HepG2 (cell line): ENCODE measurements around the gene YIPF3. TPM values are rescaled to one million over a fixed set of nuclear protein-coding genes. Genes with fewer than 3 reads are reported as not detected.
A peak's percentile ranks its signal among the peaks of the same experiment; 100 is the strongest.

ENCODE experiments used
- BHLHE40 ChIP-seq: IDR thresholded peaks from 2 replicates; pipeline ENCODE4 v1.6.1; 2011; ENCODE audit warnings: low read length, improper control_type of control experiment
- CCDC6 ChIP-seq: sonication (generic); formaldehyde crosslinking; IDR thresholded peaks from 2 replicates; pipeline ENCODE4 v1.8.1; 2022; ENCODE audit warnings: mild to moderate bottlenecking, missing genetic modification reagents, moderate library complexity
- CHD4 ChIP-seq: fragments of 200-600 bp; sonication (generic); IDR thresholded peaks from 2 replicates; pipeline ENCODE4 v1.7.0; 2017; ENCODE audit warnings: mild to moderate bottlenecking, low read length, borderline replicate concordance
- FLYWCH1 ChIP-seq: sonication (generic); formaldehyde crosslinking; IDR thresholded peaks from 2 replicates; pipeline ENCODE4 v1.8.1; 2023; ENCODE audit warnings: mild to moderate bottlenecking, missing genetic modification reagents
- GATA4 ChIP-seq: sonication (generic); IDR thresholded peaks from 2 replicates; pipeline ENCODE4 v1.6.1; 2016; ENCODE audit warnings: antibody characterized with exemption, low read depth, borderline replicate concordance
- HBP1 ChIP-seq: IDR thresholded peaks from 2 replicates; pipeline ENCODE4 v1.6.1; 2016; ENCODE audit warnings: low read depth, control low read depth
- IKZF4 ChIP-seq: sonication (generic); formaldehyde crosslinking; IDR thresholded peaks from 2 replicates; pipeline ENCODE4 v1.5.1; 2020; ENCODE audit warnings: borderline replicate concordance, mild to moderate bottlenecking, low read depth, missing genetic modification reagents; ENCODE audit errors: not compliant biosample characterization
- KDM3A ChIP-seq: IDR thresholded peaks from 2 replicates; pipeline ENCODE4 v1.6.1; 2018; ENCODE audit warnings: low read depth, missing compliant biosample characterization
- MTA1 ChIP-seq: sonication (generic); formaldehyde crosslinking; IDR thresholded peaks from 2 replicates; pipeline ENCODE4 v1.4.0; 2020; ENCODE audit warnings: missing genetic modification reagents, mild to moderate bottlenecking, borderline replicate concordance
- NFKBIZ ChIP-seq: IDR thresholded peaks from 2 replicates; pipeline ENCODE4 v1.6.1; 2018; ENCODE audit warnings: missing genetic modification reagents, missing compliant biosample characterization
- PRDM15 ChIP-seq: sonication (generic); formaldehyde crosslinking; IDR thresholded peaks from 2 replicates; pipeline ENCODE4 v1.4.0; 2020; ENCODE audit warnings: missing genetic modification reagents
- RORA ChIP-seq: sonication (generic); formaldehyde crosslinking; IDR thresholded peaks from 2 replicates; pipeline ENCODE4 v1.5.0; 2020; ENCODE audit warnings: mild to moderate bottlenecking, missing genetic modification reagents, moderate library complexity
- SRF ChIP-seq: IDR thresholded peaks from 2 replicates; pipeline ENCODE4 v1.6.1; 2011; ENCODE audit warnings: mild to moderate bottlenecking, low read depth, low read length, moderate library complexity
- TBX3 ChIP-seq: fragments of 450-650 bp; IDR thresholded peaks from 2 replicates; pipeline ENCODE4 v1.6.1; 2017; ENCODE audit warnings: antibody characterized with exemption, mild to moderate bottlenecking, inconsistent platforms, borderline replicate concordance
- YEATS4 ChIP-seq: sonication (generic); formaldehyde crosslinking; IDR thresholded peaks from 2 replicates; pipeline ENCODE4 v1.4.0; 2020; ENCODE audit warnings: missing genetic modification reagents, borderline replicate concordance
- ZFX ChIP-seq: sonication (generic); formaldehyde crosslinking; IDR thresholded peaks from 2 replicates; pipeline ENCODE4 v1.4.0; 2020; ENCODE audit warnings: mild to moderate bottlenecking, low read depth, missing genetic modification reagents, moderate library complexity
- ZFYVE20 ChIP-seq: sonication (generic); formaldehyde crosslinking; IDR thresholded peaks from 2 replicates; pipeline ENCODE4 v1.8.0; 2023; ENCODE audit warnings: low read depth, mild to moderate bottlenecking, moderate library complexity, missing genetic modification reagents, borderline replicate concordance
- ZNF207 ChIP-seq: fragments of 450-650 bp; IDR thresholded peaks from 2 replicates; pipeline ENCODE4 v1.6.1; 2016; ENCODE audit warnings: antibody characterized with exemption, borderline replicate concordance
- ZNF263 ChIP-seq: sonication (generic); formaldehyde crosslinking; IDR thresholded peaks from 2 replicates; pipeline ENCODE4 v1.4.0; 2020; ENCODE audit warnings: missing genetic modification reagents
- ZNF282 ChIP-seq: fragments of 450-650 bp; IDR thresholded peaks from 2 replicates; pipeline ENCODE4 v1.6.1; 2018; ENCODE audit not compliant: partially characterized antibody
- ZNF382 ChIP-seq: sonication (generic); formaldehyde crosslinking; IDR thresholded peaks from 2 replicates; pipeline ENCODE4 v1.5.0; 2020; ENCODE audit warnings: missing genetic modification reagents, mild to moderate bottlenecking, borderline replicate concordance
- ZNF546 ChIP-seq: sonication (generic); formaldehyde crosslinking; conservative IDR thresholded peaks from 2 replicates; pipeline ENCODE4 v1.8.1; 2023; ENCODE audit warnings: mild to moderate bottlenecking, missing genetic modification reagents
- polyA plus RNA-seq, 8 experiments: library from polyadenylated mRNA; depleted of rRNA in 3 of 8; stranded (reverse) in 7 of 8; unstranded in 1 of 8; fragments of >200 nt; fragmentation: Illumina TruSeq in 4 of 8; extraction: Trizol in 4 of 8; gene quantifications; 2 replicates each; pipeline versions ENCODE4 v1.2.1 to v1.2.3, GENCODE V29; 2011 to 2016; ENCODE audit warnings: low read depth in 4 of 8, missing spikeins in 1 of 8, mixed read lengths in 1 of 8; ENCODE audit not compliant: insufficient read depth in 1 of 8
- total RNA-seq, 5 experiments: library from RNA; depleted of rRNA; stranded (reverse); fragments of >200 nt; fragmentation: Illumina TruSeq; extraction: Trizol; gene quantifications; 2 replicates each; pipeline ENCODE4 v1.2.3, GENCODE V29; 2016; ENCODE audit warnings: low read depth in 1 of 5
- TF ChIP-seq, protein P1 (sequence below): sonication (generic); formaldehyde crosslinking; IDR thresholded peaks from 2 replicates; pipeline ENCODE4 v1.5.0; 2020; ENCODE audit warnings: missing genetic modification reagents, mild to moderate bottlenecking, borderline replicate concordance
- TF ChIP-seq, protein P2 (sequence below): sonication (generic); formaldehyde crosslinking; IDR thresholded peaks from 2 replicates; pipeline ENCODE4 v1.5.0; 2020; ENCODE audit warnings: missing genetic modification reagents

YIPF3 gene
- total and polyA plus RNA-seq, 2 of the 13 experiments (the other 11 are each of a cell fraction or from before 2014, with no cell fraction given): 107 to 206 TPM

DNA sequence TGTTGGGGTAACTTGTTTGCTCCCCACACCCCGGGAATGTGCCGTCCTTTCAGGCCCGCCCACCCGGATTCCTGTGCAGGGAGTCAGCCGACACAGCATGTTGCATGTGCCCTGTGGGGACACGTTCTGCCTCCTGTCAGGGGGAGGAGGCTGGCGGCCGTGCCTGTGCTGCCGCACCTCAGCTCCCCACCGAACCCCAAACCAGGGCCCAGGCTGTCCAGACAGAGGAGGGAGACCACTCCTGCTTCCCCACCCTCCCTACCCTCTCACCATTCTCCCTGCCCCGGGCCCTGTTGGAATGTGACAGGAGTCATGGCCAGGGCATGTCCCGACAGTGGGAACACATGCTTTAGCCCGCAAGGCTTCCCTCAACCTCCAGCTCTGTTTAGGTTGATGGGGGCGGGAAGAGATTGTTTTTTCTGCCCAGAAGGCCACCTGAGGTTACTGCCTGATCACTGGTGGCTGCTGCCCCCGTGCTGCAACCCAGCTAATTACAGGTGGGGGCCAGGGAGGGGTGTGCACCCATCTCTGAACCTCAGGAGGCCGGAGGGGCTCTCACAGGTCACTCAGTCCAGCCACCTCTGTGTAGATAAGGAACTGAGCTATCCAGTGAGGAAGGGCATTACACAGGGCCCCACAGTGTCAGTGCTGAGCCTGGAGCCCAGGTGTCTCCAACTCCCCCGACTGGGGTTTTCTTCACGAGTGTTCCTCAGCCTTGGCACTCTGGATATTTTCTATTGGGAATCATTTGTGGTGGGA is 20.2 kb downstream of the YIPF3 start (continued):
- TF ChIP-seq, protein P1, sequence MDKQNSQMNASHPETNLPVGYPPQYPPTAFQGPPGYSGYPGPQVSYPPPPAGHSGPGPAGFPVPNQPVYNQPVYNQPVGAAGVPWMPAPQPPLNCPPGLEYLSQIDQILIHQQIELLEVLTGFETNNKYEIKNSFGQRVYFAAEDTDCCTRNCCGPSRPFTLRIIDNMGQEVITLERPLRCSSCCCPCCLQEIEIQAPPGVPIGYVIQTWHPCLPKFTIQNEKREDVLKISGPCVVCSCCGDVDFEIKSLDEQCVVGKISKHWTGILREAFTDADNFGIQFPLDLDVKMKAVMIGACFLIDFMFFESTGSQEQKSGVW (CRISPR knock-in tag): no peak
- TF ChIP-seq PRDM15 (no peak), BHLHE40 (no peak; the same call in 1 of the 2 replicates), TBX3 (no peak), CHD4 (no peak), YEATS4 (no peak), SRF (no peak), HBP1 (CRISPR knock-in tag) (peak; percentile 66; the same call in 1 of the 2 replicates), KDM3A (CRISPR knock-in tag) (peak; percentile 62; the same call in 1 of the 2 replicates), CCDC6 (0 out of 2 replicates have a peak, but pooled peaks have one; percentile 51), ZNF282 (no peak), ZFX (CRISPR knock-in tag) (peak; percentile 56; the same call in 1 of the 2 replicates), IKZF4 (CRISPR knock-in tag) (no peak), ZNF263 (0 out of 2 replicates have a peak, but pooled peaks have one; percentile 17), FLYWCH1 (no peak), ZNF207 (no peak), RORA (CRISPR knock-in tag) (no peak), GATA4 (no peak), MTA1 (no peak; the same call in 1 of the 2 replicates), NFKBIZ (CRISPR knock-in tag) (no peak), ZNF546 (no peak), ZNF382 (no peak), ZFYVE20 (CRISPR knock-in tag) (no peak)
- TF ChIP-seq, protein P2, sequence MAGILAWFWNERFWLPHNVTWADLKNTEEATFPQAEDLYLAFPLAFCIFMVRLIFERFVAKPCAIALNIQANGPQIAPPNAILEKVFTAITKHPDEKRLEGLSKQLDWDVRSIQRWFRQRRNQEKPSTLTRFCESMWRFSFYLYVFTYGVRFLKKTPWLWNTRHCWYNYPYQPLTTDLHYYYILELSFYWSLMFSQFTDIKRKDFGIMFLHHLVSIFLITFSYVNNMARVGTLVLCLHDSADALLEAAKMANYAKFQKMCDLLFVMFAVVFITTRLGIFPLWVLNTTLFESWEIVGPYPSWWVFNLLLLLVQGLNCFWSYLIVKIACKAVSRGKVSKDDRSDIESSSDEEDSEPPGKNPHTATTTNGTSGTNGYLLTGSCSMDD (CRISPR knock-in tag): no peak
